ENCODE results near the gene BNIPL.

DNA sequence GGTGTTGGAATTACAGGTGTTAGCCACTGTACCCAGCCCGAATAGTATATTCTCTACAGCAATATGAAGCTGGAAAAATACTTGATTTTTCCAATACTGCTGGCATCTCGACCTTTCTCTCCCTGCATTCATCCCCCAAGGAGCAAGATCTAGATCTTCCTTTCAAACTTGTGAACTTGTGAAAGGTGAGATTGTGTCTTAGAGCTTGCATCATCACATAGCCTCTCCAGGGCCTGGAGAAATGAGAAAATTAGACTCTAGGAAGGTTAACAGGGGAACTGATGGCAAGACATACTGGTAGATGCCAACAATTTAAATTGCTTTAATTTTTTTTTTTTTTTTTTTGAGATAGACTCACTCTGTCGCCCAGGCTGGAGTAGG lies 26.1 kb upstream of the BNIPL start:
- TF ChIP-seq CTCF (optimal IDR thresholded peaks at IDR 0.05 in 1 of 3, IDR thresholded peaks at IDR 0.05 in 1 of 3, conservative IDR thresholded peaks at IDR 0.05 in 1 of 3; ENCODE audit: extremely low read depth in 1 of 3, insufficient read depth in 2 of 3, low read length in 3 of 3) = no peak
- no peak for TF ChIP-seq EZH2 (IDR thresholded peaks at IDR 0.05; ENCODE audit: low read length)

Measured in keratinocyte (primary cell).